Measurements from ENCODE around the gene CORO7. TPM values are rescaled to one million over a fixed set of nuclear protein-coding genes. Genes with fewer than 3 reads are reported as not detected.
"Not testable (repeated sequence)": the region's sequence is repeated elsewhere in the genome, so short reads cannot be mapped to it uniquely, and the experiment has no call there.

CORO7 gene
- total RNA-seq, 4 donors from 2014 or later, result 18.8 to 29.6 (median 25.7) TPM

- no peak for DNase-seq (ENCODE audit: low spot score in 2 of 2)
- TF ChIP-seq POLR2AphosphoS5 (IDR thresholded peaks at IDR 0.05) (no peak), POLR2A (IDR thresholded peaks at IDR 0.05) (no peak), EP300 (IDR thresholded peaks at IDR 0.05) (no peak), CTCF (IDR thresholded peaks at IDR 0.05) (no peak)
- Histone ChIP-seq H3K9me3 (no peaks in the 10 kb centered on the region), H3K4me3 (no peak overlapping the region), H3K4me1 (peaks cover 4% of the 10 kb centered on the region), H3K27me3 (no peaks in the 10 kb centered on the region), H3K36me3 (peaks cover 49% of the 10 kb centered on the region), H3K27ac (no peak overlapping the region)
- 94% methylated on average over 12 of the region's 12 CpGs for WGBS
These were observed 14.9 kb downstream of the CORO7 start for GRCh38 chr16:4401510-4401909.

GRCh38 chr16:4401094-4401501 lies 15.3 kb downstream of the CORO7 start:
- Histone ChIP-seq H3K27me3 (no peaks in the 10 kb centered on the region), H3K36me3 (peaks cover 45% of the 10 kb centered on the region)

GRCh38 chr16:4399001-4399730 lies 17.2 kb downstream of the CORO7 start:
- no peaks in the 10 kb centered on the region for H3K27me3 ChIP-seq
- WGBS, result 89% methylated on average over 9 of the region's 9 CpGs

More at GRCh38 chr16:4401094-4401501, 15.3 kb downstream of the CORO7 start:
- Histone ChIP-seq H3K9me3 (no peaks in the 10 kb centered on the region), H3K27ac (no peak overlapping the region), H3K4me1 (peaks cover 4% of the 10 kb centered on the region), H3K4me3 (no peak overlapping the region)
- 96% methylated on average over 12 of the region's 12 CpGs for whole genome bisulfite sequencing
- TF ChIP-seq CTCF (IDR thresholded peaks at IDR 0.05), result no peak
- no peak for TF ChIP-seq EP300 (IDR thresholded peaks at IDR 0.05)
- no peak for TF ChIP-seq POLR2AphosphoS5 (IDR thresholded peaks at IDR 0.05)
- no peak for TF ChIP-seq POLR2A (IDR thresholded peaks at IDR 0.05)
- no peak for DNase-seq (ENCODE audit: low spot score in 2 of 2)

GRCh38 chr16:4395055-4395726 lies 21.2 kb downstream of the CORO7 start:
- Histone ChIP-seq H3K4me3 (no peak overlapping the region), H3K27me3 (no peaks in the 10 kb centered on the region), H3K9me3 (no peaks in the 10 kb centered on the region), H3K36me3 (peaks cover 21% of the 10 kb centered on the region), H3K4me1 (peaks cover 21% of the 10 kb centered on the region), H3K27ac (no peak overlapping the region)
- TF ChIP-seq EP300 (IDR thresholded peaks at IDR 0.05), result no peak
- TF ChIP-seq POLR2AphosphoS5 (IDR thresholded peaks at IDR 0.05), result no peak
- no peak for TF ChIP-seq POLR2A (IDR thresholded peaks at IDR 0.05)
- no peak for TF ChIP-seq CTCF (IDR thresholded peaks at IDR 0.05)
- no peak for DNase-seq (ENCODE audit: low spot score in 2 of 2)
- WGBS, result 87% methylated on average over 6 of the region's 9 CpGs

More at GRCh38 chr16:4399001-4399730, 17.2 kb downstream of the CORO7 start:
- H3K9me3 ChIP-seq, result no peaks in the 10 kb centered on the region
- H3K27ac ChIP-seq, result no peak overlapping the region
- no peak for DNase-seq (ENCODE audit: low spot score in 2 of 2)
- TF ChIP-seq EP300 (IDR thresholded peaks at IDR 0.05) (no peak), POLR2A (IDR thresholded peaks at IDR 0.05) (no peak), CTCF (IDR thresholded peaks at IDR 0.05) (no peak), POLR2AphosphoS5 (IDR thresholded peaks at IDR 0.05) (no peak)
- H3K4me3 ChIP-seq, result no peak overlapping the region
- H3K4me1 ChIP-seq, result peaks cover 4% of the 10 kb centered on the region
- peaks cover 39% of the 10 kb centered on the region for H3K36me3 ChIP-seq

GRCh38 chr16:4393850-4394249 lies 22.5 kb downstream of the CORO7 start:
- H3K4me3 ChIP-seq; H3K9me3 ChIP-seq; H3K27me3 ChIP-seq; DNase-seq (ENCODE audit: low spot score in 2 of 2): not testable (repeated sequence)
- Histone ChIP-seq H3K4me1 (peaks cover 25% of the 10 kb centered on the region), H3K36me3 (peaks cover 25% of the 10 kb centered on the region), H3K27ac (peak overlapping the region; percentile 75)
- 97% methylated on average over 15 of the region's 15 CpGs for WGBS

All from suprapubic skin (tissue), 4 donors.